Stimulated activated CD8-positive, alpha-beta memory T cell treated with anti-CD3 and anti-CD28 coated beads, Interleukin-15, amount 100 ng/mL, for 1 hour (primary cell): ENCODE data around the gene ARHGAP9.
"Not testable (repeated sequence)": the region's sequence is repeated elsewhere in the genome, so short reads cannot be mapped to it uniquely, and the experiment has no call there.

Experiments
- DNase-seq: peaks from one replicate; pipeline ENCODE4 v3.0.0-alpha.2; 2020; ENCODE audit warnings: low read depth

ARHGAP9 gene

DNA sequence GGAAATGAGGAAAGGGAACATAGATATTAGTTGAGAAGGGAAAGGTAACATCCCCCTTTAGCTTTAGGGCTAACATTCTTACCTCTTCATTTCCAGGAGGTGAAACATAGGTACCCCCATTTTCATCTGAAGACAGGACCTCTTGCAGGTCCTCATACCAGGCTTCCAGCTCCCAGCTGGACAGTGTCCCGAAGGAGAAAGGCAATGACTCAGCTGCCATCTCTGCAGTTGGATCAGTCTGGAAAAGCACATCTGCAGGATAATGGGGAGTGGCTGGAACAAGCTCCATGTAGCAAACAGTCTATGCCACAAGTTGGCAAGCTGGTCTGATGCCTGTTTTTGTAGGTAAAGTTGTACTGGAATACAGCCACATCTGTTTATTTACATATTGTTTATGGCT lies 37.5 kb upstream of the ARHGAP9 start:
- DNase-seq, result no peak

- no peak for DNase-seq
Observed at GRCh38 chr12:57516617-57517153, 37.0 kb upstream of the ARHGAP9 start.

DNA sequence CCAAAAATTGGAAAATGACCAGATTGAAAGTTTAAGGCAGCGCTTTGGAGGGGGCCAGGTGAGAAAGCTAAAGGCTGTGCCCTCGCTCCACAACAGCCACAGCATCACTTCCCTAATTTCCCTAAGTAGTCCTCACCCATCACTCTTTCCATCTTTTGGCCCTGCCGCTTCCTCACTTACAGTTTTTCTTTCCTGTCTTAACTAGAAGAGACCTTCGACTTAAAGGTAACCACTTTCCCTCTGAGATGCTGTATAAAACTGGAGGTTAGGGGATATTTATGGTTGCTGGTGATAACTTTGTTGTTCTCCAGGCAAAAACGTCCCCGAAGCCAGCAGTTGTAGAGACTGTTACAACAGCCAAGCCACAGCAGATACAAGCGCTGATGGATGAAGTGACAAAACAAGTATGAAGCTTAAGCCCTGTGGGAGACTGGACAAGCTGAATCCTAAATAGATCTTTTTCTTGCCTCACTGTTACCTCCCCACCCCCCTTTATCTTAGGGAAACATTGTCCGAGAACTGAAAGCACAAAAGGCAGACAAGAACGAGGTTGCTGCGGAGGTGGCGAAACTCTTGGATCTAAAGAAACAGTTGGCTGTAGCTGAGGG lies 36.4 kb upstream of the ARHGAP9 start:
- no peak for DNase-seq

DNA sequence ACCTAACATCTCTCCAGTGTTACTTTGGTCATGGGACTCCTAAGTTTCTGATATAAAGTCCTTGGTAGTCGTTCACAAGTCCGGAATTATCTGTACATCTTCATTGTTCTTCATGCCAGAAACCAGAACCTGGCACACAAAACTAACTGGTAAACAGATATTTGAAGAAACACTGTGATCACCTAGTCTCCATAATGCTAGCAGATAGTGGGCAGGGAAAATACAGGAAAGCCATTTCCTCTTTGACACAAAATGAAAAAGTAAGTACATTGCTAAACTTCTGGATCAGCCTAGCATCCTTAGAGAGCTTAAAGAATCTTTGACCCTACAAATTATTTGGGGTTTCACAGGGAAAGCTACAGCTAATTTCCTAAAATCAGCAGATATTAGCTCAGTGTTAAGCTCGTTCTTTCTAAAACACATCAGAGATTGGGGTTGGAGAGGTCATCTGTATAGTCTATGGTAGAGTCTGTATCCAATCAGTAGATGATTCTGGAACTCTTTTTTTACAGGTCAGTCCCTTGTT lies 35.8 kb upstream of the ARHGAP9 start:
- DNase-seq, result no peak

DNA sequence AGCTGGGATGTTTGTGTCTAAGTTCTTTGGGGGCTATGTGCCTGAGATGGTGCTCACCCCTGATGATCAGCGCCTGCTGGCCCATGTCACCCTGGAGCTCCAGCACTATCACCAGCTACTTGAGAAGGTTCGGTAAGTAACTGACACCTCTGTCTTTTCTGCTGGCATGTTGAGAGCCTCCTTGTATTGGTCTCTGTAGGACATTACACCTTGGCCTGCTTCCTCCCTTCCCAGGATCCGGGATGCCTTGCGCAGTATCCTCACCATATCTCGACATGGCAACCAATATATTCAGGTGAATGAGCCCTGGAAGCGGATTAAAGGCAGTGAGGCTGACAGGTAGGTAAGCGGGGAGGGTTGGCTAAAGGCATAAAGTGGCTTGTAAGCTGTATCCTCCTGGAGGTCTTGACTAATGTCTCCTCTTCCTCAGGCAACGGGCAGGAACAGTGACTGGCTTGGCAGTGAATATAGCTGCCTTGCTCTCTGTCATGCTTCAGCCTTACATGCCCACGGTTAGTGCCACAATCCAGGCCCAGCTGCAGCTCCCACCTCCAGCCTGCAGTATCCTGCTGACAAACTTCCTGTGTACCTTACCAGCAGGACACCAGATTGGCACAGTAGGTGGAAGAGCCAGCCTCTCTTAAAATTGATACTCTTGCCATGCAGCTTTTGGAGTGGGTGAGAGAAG lies 35.2 kb upstream of the ARHGAP9 start:
- no peak for DNase-seq

DNA sequence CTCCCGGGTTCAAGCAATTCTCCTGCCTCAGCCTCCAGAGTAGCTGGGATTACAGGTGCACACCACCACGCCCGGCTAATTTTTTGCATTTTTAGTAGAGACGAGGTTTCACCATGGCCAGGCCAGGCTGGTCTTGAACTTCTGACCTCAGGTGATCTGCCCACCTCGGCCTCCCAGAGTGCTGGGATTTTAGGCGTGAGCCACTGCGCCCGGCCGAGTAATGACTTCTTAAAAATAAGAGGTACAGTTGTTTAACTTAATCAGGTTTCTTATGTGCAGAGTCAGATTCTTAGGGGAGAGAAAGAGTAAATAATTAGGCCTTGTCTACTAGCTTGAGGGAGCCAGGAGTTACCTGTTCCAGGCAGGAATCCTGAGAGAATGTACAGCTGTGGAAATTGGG lies 34.6 kb upstream of the ARHGAP9 start:
- not testable (repeated sequence) for DNase-seq

DNA sequence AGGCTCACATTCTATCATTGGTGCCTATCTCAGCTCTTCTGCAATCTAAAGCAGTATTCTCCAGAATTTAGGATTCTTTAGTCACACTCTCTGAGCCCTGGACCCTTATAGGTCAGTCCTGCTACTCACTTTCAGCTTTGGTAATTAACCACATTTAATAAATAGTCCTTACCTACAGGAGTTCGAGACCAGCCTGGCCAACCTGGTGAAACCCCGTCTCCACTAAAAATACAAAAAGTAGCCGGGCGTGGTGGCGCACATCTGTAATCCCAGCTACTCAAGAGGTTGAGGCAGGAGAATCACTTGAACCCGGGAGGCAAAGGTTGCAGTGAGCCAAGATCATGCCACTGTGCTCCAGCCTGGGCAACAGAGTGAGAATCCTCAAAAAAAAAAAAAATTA lies 34.0 kb upstream of the ARHGAP9 start:
- DNase-seq, result not testable (repeated sequence)

DNA sequence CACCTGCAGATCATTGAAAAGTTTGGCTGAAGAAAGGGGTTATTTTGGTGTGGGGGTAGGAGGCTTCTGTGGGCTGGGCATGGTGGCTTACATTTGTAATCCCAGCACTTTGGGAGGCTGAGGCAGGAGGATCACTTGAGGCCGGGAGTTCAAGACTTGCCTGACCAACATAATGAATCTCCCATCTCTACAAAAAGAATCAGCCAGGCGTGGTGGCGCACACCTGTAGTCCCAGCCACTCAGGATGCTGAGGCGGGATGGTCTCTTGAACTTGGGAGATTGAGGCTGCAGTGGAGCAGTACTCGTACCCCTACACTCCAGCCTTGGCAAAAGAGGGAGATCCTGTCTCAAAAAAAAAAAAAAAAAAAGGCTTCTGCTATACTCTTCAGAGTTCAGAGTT lies 33.6 kb upstream of the ARHGAP9 start:
- no peak for DNase-seq

DNA sequence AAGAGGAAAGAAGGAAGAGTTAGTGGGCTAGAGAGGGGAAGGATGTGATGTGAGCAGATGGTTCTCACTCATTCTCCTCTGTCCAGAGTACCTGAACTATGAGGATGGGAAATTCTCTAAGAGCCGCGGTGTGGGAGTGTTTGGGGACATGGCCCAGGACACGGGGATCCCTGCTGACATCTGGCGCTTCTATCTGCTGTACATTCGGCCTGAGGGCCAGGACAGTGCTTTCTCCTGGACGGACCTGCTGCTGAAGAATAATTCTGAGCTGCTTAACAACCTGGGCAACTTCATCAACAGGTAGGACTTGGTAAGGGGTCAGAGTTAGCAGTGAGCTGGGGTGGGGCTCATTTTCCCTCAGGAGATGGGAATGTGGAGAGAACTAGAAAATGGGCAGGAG lies 33.0 kb upstream of the ARHGAP9 start:
- no peak for DNase-seq

DNA sequence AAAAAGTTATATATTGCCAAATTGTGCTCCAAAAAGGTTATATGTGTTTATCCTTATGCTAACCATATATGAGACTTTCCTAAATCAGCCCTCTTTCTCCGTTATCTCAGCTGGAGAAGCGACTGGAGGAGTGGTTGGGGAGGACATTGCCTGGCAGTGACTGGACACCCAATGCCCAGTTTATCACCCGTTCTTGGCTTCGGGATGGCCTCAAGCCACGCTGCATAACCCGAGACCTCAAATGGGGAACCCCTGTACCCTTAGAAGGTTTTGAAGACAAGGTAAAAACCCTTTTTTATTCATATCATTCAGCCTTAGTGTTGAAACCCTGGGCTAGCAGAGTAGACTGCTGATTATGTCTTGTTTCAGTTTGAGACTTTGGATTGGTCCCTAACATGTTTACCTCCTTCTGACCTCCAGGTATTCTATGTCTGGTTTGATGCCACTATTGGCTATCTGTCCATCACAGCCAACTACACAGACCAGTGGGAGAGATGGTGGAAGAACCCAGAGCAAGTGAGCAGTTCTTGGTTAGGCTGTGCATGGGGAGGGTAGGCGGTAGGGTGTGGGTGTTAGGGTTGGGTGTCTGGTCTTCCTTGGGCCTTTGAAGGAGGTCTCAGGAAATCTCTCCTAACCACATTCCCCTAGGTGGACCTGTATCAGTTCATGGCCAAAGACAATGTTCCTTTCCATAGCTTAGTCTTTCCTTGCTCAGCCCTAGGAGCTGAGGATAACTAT lies 32.1 kb upstream of the ARHGAP9 start:
- no peak for DNase-seq

DNA sequence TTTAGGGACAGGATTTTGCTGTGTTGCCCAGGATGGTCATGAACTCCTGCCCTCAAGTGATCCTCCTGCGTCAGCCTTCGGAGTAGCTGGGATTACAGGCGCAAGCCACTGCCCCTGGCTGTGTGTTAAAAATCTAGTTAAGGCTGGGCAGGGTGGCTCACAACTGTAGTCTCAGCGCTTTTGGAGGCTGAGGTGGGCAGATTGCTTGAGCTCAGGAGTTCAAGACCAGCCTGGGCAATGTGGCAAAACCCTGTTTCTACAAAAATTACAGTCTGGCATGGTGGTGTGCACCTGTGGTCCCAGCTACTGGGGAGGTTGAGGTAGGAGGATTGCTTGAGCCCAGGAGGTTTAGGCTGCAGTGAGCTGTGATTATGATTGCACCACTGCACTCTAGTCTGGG lies 31.5 kb upstream of the ARHGAP9 start:
- no peak for DNase-seq

GRCh38 chr12:57507796-57508195 lies 28.1 kb upstream of the ARHGAP9 start:
- DNase-seq, result not testable (repeated sequence)

- not testable (repeated sequence) for DNase-seq
Observed at GRCh38 chr12:57506541-57506940, 26.9 kb upstream of the ARHGAP9 start.

- not testable (repeated sequence) for DNase-seq
Observed at GRCh38 chr12:57502311-57502969, 22.8 kb upstream of the ARHGAP9 start.

- DNase-seq, result no peak
Observed at GRCh38 chr12:57500213-57500612, 20.5 kb upstream of the ARHGAP9 start.

DNA sequence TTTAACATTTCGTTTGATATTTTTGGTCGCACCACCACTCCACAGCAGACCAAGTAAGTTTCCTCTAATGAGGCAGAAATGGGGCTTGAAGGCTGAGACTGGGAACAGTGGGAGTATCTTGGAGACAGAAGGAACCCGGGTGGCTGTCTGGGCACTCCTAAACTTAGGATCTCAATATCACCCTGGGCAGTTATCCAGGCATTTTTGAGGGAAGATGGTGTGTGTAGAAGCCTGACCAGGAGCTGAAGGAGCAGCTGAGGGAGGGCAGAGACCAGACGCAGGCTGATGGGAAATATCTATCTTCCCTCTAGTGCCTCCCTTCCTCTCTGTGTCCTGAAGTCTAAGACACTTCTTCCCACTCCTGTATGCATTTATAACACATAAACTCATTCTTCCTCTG lies 18.9 kb upstream of the ARHGAP9 start:
- no peak for DNase-seq

GRCh38 chr12:57498132-57498502 lies 18.5 kb upstream of the ARHGAP9 start:
- DNase-seq, result no peak

- no peak for DNase-seq
Observed at GRCh38 chr12:57497223-57498131, 17.8 kb upstream of the ARHGAP9 start.

DNA sequence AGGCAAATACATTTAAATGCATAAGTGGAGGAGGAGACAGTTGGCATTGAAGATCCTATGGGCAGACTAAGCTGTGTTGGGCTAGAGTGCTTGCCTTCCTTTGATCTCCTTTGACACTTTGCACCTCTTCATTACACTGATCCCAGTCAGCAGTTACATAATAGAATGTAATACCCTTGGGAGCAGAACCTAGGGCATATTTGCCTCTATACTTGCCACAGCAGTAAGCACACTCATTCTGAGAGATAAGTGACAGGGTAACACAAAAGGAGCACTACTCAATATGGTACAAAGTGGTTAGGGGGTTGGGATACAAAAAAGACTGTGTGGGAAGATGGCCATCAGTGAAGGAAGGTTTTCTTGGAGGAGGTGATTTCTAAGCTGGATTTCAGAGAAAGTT lies 17.2 kb upstream of the ARHGAP9 start:
- DNase-seq, result no peak

GRCh38 chr12:57495051-57495701 lies 15.5 kb upstream of the ARHGAP9 start:
- DNase-seq, result not testable (repeated sequence)
